Islet precursor cell (in vitro differentiated cells): ENCODE measurements around the gene SLC6A17.

ENCODE experiments used
- DNase-seq: peaks from one replicate; pipeline ENCODE4 v3.0.0-alpha.2; 2018

SLC6A17 gene

DNA sequence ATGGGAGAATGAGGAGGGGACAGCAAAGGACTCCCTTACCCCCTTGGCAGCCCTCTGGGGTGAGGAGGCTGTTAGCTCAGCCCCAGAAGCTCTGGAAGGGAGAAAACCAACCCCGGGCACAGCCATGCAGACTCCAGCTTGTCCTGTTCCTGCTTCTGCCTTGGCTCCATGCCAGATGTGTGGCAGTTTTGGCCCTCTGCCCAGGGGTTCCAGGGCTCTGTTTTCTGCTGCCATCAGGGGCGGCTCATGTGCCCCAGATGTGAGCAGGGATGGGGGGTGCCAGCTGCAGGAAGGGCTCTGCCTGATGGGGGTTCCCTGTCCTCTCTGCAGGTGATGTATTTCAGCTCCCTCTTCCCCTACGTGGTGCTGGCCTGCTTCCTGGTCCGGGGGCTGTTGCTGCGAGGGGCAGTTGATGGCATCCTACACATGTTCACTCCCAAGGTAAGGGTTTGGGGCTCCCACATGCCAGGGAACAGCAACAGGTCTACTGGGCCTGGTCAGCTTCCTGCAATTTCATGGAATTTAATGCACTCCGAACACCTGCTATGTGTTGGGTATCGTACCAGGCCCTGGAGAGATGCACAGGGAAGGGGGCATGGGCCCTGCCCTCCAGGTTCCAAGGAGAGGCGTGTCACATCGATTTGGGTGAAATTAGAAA is 26.1 kb downstream of the SLC6A17 start:
- DNase-seq = no peak

DNA sequence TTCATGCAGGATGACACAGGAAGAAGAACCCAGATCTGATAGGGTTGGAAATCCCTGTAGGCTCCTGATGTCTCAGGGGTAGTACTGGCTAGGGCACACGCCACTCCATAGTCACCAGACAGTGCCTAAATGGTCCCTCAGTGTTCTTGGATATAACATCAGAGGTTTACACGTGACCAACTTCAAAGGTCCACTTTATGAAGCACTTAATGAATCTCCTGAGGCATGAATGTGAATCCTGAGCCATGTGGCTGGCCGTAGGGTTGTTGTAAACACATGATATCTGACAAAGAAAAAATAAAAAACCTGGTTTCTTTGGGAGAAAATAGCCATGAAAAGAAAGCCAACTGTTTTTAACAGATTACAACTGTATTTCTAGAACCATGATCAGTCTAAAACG is 27.5 kb downstream of the SLC6A17 start:
- no peak for DNase-seq

DNA sequence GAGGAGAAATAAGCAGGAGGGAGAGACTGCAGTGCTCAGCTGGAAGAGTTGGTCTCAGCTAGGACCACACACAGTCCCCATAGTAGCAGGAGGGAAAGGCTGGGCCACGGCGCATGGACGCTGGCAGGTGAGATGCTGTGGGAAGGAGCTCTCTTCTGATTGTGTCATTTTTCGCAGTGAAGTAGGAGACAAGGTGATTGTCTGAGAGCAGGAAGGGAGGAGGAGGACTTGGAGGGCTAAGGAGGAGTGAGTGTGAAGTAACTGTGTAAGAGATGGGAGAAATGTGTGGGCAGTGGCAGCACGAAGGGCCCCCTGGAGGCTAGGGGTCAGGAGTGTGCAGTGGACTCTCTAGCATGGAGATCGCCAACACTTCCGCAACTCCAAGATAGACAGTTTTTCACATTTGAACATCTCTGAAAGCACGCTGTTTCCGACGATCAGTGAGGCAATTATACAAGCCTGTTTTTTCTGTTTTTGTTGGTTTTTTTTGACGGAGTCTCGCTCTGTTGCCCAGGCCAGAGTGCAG is 33.4 kb downstream of the SLC6A17 start:
- no peak for DNase-seq

DNA sequence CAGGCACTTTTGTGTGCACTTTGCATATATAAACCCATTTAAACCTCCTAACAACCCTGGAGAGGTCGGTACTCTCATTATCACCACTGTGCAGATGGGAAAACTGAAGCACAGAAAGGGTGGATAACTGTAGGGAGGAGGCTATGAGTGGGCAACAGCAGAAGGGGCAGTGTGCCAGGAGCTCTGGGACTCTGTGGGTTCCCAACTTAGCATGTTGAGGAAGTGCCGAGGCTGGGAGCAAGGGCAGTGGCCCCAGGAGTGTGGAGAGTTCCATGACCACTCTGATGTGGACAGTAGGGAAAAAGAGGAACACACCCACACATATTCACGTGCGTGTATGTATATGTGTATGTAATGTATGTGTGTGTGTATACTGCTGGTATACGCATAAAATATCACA is 34.2 kb downstream of the SLC6A17 start:
- no peak for DNase-seq

DNA sequence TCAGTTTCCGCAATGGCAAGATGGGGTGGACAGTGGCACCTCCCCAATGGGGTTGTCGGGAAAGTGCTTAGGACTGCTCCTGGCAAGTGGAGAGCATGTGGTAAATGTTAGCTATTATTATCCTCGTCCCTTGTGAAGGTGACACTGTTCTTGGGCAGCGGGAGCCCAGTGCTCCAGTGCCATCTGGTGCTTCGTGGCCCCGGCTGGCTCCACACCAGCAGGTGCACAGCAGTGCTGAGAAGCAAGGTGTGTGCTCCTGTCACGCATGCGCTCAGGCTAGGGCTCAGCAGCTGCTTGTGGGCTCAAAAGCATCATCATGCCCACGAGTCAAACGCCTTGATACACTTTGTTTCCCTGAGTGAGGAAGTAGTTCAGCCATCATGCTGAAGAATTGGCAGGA is 34.9 kb downstream of the SLC6A17 start:
- no peak for DNase-seq

DNA sequence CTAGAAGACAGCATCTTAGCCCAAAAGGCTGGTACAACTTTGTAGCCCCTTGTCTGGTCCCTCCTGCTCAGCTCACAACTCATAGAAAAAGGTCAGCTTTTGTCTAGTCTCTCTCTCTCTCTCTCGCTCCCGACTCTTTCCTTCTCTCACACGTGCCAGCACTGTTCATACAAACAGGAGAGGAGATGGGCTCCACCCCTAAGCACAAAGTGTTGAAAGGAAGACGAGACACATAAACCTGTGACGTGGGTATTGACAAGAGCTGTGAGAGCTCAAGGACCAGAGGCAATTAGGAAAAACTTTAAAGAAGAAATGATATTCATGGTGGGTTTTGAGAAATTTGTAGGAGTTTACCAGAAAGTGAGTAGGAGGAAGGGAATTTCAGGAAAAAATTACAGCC is 36.3 kb downstream of the SLC6A17 start:
- no peak for DNase-seq

DNA sequence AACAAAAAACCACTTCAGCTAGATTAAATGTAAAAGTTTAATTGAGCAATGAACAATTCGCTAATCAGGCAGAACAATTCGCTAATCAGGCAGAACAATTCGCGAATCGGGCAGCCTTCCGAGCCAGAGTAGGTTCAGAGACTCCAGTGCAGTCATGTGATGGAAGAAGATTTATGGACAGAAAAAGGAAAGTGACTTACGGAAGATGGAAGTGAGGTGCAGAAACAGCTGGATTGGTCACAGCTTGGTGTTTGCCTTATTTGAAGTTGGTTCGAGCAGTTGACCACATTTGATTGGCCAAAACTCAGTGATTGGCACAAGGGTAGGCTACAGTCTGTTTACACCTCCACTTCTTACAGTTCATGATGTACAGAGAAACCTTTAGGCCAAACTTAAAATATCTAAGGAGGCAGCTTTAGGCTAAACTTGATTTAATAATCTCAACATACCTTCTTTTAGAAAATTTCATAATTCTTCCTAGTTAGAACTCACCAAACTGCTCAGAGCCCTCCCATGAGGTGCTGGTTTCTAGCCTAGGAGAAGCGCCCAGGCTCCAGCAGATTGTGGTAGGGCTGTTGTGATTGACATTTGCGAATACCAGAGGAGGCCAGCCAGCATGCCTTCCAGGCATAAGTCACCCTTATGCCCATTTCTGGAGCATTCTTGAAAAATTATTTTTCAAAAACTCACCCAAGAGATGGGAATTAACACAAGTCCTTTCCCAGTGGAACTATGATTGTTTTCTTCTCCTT is 37.0 kb downstream of the SLC6A17 start:
- no peak for DNase-seq

DNA sequence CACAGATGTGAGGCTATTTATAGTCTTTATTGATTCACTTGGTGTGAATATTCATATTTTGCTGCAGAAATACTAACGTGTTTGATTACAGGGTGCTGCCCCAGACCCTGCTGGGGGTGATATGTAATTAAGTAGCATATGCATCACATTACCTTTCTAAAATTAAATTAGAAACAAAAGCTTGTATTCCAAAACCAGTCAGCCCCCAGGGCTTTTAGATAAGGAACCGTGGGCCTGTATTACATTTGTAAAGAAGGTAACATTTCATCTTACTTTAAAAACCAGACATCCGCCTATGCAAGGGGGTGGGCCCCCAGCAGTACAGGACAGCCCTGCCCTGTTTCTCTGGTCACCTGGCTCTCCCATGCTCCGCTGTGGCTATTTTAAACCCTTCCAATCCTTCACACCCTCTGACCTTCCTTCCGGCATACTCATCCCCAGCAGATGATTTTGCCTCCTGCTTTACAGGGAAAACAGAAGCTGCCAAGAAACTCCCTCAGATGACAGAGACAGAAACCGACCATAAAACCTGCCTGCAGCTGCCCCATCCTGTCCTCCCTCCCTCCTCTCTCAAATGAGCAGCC is 37.8 kb downstream of the SLC6A17 start:
- DNase-seq = no peak

DNA sequence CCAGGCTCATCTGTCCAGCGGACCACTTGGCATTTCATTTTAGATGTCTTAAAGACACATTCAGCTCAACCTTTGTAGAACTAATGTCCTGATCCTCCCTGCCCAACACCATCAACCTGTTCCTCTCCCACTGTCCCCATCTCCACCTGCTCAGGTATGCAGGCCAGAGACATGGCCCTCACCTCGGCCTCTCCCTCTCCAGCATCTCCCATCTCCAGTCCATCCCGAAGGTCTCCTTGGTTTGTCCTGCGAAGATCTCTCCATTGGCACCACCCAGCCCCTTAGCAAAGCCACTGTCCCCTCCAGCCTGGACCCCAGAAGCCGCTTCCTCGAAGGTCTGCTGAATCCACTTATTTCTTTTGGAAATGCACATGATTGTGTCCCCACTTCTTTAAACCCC is 38.9 kb downstream of the SLC6A17 start:
- no peak for DNase-seq

DNA sequence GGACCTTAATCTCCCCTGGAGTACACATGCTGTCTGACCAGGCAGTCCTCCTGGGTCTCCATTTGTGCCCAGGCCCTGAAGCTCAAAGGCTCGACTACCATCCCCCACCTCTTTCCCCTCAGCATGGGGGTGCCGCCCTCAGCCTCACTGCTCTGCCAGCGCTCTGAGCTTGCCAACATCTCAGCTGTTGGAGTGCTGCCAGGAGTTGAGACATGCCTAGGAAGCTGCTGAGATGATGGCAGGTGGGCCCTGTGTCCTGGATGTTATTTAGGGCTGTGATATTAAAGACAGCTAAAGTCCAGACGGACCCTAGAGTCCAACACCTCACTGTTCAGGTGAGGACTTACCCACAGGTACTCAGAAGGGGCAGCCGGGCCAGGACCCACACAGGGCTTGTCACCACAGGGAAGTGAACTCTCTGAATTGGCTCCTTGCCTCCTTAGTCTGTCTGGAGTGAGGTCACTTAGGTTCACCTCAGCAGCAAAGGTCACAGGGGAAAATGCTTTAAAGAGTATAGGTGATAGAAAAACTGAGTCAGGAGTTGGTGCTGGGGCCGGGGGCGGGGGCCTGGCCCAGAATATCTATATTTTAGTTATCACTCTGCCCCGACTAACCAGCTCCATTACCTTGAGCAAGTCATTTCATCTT is 40.1 kb downstream of the SLC6A17 start:
- no peak for DNase-seq

DNA sequence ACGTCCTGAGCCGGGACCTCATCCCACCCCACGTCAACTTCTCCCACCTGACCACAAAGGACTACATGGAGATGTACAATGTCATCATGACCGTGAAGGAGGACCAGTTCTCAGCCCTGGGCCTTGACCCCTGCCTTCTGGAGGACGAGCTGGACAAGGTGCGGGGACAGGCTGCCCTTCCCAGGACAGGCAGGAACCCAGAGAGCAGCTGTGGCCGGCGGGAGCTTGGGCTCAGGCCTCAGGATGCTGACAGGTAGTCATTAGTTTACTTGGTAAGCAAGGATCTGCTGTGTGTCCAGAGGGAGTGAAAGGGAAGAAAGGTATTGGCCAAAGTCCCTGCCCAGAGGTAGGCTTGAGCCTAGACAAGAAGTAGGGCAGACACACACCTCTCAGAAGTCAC is 42.2 kb downstream of the SLC6A17 start:
- no peak for DNase-seq

DNA sequence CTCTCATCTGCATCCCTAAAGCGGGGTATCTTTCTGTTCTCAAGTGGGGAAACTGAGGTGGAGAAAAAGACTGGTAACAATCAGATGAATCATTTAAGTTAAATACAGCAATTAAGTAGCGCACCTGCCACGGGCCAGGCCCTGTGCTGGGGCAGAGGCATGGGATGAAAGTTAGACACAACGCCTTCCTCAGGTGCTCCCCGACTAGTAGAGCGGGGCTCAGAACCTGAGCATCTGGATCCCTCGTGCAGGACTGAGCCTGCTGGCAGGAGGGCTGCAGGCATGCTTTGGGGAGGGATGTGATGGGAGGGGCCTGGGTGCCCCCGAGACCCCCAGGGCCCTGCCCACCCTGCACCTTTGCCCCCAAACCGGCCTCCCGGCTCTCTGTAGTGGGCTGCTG is 44.9 kb downstream of the SLC6A17 start:
- DNase-seq = no peak

DNA sequence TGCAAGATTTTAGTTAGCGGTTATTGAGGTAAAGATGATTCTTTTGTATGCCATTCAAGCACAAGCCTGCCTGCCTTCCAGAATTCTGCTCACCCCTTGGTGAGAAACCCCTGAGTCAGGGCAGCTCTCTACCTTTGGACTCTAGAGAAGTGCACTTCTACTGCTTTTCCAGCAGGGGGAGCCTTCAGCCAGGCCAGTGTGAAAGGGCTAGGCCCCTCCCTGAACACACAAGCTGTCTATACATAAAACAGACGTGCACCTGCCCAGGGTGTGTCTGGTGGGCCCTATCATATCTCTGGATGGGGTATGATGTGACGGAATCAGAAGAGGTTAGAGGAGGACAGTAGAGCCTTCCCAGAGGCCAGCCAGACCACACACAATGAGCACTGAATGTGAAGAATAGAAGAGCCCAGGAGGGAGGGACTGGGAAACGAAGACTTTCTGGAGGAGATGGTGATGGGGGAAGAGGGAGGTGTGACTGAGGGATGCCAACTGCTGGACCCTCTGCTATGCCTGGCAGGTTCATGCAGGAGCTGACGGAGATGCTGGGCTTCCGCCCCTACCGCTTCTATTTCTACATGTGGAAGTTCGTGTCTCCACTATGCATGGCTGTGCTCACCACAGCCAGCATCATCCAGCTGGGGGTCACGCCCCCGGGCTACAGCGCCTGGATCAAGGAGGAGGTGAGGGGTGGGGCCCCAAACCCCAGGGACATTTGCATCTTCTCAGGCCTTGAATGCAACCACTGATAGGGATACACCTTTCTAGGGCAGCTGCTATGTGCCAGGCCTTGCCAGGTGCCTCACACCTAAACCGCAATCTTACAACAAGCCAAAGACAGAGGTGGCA is 46.8 kb downstream of the SLC6A17 start:
- DNase-seq = no peak

DNA sequence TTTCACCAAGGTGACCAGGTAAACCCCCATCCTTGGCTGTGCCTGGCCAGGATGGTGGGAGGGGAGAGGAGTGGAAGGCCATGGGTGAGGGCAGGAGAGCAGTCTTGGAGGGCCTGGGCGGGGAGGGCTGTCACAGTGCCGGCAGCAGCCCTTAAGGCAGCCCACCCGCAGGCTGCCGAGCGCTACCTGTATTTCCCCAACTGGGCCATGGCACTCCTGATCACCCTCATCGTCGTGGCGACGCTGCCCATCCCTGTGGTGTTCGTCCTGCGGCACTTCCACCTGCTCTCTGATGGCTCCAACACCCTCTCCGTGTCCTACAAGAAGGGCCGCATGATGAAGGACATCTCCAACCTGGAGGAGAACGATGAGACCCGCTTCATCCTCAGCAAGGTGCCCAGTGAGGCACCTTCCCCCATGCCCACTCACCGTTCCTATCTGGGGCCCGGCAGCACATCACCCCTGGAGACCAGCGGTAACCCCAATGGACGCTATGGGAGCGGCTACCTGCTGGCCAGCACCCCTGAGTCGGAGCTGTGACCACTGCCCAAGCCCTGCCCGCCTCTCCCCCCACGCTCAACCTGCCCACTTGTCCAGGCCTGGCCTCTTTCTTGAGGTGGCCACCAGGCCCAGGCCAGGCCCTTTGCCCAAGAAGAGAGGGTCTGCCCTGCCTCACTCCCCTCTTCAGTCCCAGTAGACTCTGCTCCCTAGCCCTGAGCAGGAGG is 47.8 kb downstream of the SLC6A17 start:
- DNase-seq = no peak

DNA sequence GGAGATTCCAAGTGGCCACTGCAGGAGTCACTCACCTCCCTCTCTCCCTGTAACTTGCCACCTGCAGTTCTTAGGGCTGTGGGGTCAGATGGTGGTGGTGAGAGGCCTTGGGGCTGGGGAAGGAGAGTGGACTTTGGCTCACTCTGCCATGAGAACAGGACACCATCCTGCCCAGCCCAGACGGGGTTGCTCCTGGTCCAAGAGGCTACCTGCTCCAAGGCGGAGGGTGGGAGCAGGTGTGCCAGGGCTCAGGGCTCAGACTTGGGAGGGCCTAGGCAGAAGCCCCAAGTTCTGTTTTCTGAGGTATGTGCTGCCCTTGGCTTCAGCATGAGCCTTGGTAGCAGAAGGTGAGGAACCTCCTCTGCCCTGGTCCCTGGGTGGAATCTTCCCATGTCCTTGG is 48.5 kb downstream of the SLC6A17 start:
- DNase-seq = no peak

DNA sequence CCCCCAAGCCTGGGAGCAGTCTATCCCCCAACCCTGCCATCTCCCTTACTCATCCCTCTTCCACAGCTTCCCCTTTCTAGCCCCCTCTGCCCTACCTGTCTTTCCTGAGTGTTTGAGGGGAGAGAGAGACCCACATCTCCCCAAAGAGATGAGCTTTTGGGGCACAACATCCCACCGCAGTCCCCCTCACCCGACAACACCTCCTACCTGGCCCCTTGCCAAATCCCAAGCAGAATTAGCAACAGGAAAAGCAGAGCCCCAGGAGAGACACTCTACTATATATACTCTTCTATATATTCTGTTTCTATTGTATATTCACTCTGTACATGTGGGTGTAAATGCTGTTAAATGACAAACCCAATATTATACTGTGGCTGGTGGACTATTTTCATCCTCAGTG is 49.9 kb downstream of the SLC6A17 start:
- DNase-seq = no peak

DNA sequence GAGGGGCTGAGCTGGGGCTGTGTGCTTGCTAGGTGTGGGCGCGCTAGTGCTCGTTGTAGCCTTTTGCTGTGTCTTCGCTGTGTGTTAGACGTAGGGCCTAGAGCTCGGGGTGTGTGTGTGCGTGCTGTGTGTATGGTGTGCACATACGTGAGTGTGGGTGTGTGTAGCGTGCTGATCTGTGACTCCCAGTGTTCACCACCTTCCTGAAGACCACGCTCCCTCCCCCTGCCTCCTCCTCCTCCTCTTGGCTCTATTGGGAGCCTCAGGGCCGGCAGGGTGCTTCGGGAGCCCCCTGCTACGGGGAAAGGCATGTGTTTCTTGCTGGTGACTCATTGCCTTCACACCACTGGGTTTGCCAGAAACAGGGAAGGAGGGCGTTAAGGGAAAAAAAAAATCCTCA is 50.4 kb downstream of the SLC6A17 start:
- DNase-seq = peak; percentile 78

DNA sequence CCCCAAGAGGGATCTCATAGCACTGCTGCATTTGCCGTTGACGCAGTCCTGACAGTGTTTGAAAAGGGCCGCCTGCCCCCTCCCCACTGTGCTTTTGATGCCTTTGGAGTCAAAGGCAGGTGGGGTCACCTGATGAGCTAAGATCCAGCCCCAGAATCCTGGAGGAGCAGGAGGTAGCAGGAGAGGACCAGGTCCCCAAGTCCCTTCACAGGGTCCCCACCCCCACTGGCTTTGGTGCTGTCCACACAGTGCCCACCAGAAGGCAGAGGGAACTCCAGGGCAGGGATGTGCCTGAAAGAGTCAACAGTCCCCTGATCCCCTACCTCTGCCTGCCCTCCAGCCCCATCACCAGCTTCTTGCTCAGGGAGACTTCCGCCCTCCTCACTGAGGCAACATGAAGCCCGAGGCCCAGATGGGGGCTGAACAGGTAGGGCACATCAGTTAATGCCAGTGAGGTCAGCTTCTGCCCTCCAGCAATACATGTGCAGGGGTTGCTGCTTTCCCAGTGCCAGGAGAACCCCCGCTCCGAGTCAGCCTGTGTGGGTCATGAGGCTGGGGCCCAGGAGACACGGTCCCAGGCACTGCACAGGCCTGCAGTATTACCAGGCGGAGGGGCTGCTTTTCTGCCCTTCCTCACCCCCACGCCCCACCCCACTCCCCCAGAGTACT is 51.0 kb downstream of the SLC6A17 start:
- DNase-seq = no peak

DNA sequence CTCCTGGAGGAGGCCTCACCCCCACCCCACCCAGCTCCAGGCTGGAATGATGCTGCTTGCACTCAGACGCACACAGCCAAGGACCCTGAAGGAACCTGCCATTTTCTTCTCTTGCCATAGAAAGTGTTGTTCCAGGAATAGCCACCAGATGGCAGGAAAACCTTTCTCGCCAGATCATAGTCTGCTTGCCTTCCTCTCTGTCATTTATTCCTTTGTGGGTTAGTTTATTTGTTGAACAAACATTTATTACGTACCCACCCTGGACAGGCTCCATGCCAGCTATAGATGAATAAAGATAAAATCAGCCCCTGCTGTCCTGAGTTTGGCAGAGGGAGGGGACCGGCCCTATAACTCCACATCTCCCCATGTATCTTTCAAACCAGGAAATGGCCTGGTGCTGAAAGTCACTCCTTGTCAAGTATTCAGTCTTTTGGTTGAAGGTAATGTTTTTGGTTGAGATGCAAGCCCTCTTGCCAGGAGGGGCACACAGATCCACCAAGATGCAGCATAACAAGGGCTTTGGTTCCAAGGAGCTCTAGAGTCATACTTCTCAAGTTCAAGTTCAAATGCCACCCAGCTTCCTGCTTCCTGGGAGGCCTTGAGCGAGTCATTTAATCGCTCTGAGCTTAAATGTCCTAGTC is 52.8 kb downstream of the SLC6A17 start:
- peak; percentile 76 for DNase-seq

DNA sequence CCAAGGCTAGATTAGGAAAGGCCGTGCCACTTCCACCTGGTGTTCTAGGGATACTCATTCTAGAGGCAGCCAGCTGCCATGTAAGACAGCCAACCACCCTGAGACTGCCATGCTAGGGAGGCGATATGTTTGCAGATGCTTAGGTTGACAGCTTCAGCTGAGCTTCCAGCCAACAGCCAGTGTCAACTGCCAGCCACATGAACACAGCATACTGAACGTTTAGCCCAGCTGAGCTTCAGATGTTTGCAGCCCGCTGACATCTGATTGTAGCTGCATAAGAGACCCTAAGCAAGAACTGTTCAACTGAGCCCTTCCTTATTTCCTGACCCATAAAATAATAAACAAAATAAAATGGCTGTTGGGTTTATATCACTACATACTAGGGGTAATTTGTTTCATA is 54.9 kb downstream of the SLC6A17 start:
- no peak for DNase-seq

DNA sequence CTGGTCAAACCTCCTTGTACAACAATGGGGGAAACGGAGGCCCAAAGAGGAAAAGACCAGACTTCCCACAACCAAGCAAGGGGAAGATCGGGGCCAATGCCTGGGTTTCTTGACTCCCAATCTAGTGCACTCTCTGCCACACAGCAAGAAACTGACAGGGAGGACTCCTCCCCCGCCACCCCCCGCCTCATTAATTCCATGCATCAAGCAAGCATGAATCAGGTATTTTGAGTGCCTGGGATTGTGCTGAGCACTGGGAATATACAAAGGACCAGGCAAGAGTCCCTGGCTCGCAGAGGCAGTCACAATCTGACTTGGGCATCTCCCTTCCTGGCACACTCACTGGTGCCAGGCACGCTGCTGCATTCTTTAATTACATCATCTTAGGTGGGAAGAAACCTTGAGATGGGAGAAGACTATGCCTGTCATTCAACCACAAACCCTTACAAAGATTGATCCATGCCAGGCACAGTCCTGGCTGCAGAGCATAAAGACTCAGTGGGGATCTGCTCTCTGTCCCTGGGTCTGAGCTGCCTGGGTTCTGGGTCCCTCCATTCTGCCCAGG is 55.4 kb downstream of the SLC6A17 start:
- DNase-seq = no peak
